ENCODE results near the gene ATP5ME. TPM values are rescaled to one million over a fixed set of nuclear protein-coding genes. Genes with fewer than 3 reads are reported as not detected.

Gene ATP5ME
- total RNA-seq, 1 donor: 39.3 TPM

- H3K4me3 ChIP-seq (ENCODE audit: low read length): no peak overlapping the region
- no peaks in the 10 kb centered on the region for H3K9me3 ChIP-seq (ENCODE audit: low read depth, low read length)
- H3K4me1 ChIP-seq (ENCODE audit: insufficient read depth, low read length): peaks cover 6% of the 10 kb centered on the region
- H3K27me3 ChIP-seq (ENCODE audit: insufficient read depth, low read length): no peaks in the 10 kb centered on the region
Measured at GRCh38 chr4:658681-659667, 15.1 kb downstream of the ATP5ME start.

- Histone ChIP-seq H3K27me3 (ENCODE audit: insufficient read depth, low read length) (no peaks in the 10 kb centered on the region), H3K9me3 (ENCODE audit: low read depth, low read length) (no peaks in the 10 kb centered on the region), H3K4me3 (ENCODE audit: low read length) (no peak overlapping the region), H3K4me1 (ENCODE audit: insufficient read depth, low read length) (peaks cover 2% of the 10 kb centered on the region)
Measured at GRCh38 chr4:657834-658667, 16.0 kb downstream of the ATP5ME start.

- Histone ChIP-seq H3K27me3 (ENCODE audit: insufficient read depth, low read length) (no peaks in the 10 kb centered on the region), H3K4me1 (ENCODE audit: insufficient read depth, low read length) (no peaks in the 10 kb centered on the region), H3K9me3 (ENCODE audit: low read depth, low read length) (no peaks in the 10 kb centered on the region), H3K4me3 (ENCODE audit: low read length) (no peak overlapping the region)
Measured at GRCh38 chr4:657338-657833, 16.7 kb downstream of the ATP5ME start.

GRCh38 chr4:656436-657337 is 17.4 kb downstream of the ATP5ME start:
- no peaks in the 10 kb centered on the region for H3K4me1 ChIP-seq (ENCODE audit: insufficient read depth, low read length)
- H3K27me3 ChIP-seq (ENCODE audit: insufficient read depth, low read length): no peaks in the 10 kb centered on the region
- no peaks in the 10 kb centered on the region for H3K9me3 ChIP-seq (ENCODE audit: low read depth, low read length)
- no peak overlapping the region for H3K4me3 ChIP-seq (ENCODE audit: low read length)

- no peaks in the 10 kb centered on the region for H3K9me3 ChIP-seq (ENCODE audit: low read depth, low read length)
- H3K27me3 ChIP-seq (ENCODE audit: insufficient read depth, low read length): no peaks in the 10 kb centered on the region
- no peak overlapping the region for H3K4me3 ChIP-seq (ENCODE audit: low read length)
- H3K4me1 ChIP-seq (ENCODE audit: insufficient read depth, low read length): no peaks in the 10 kb centered on the region
Measured at GRCh38 chr4:655464-656151, 18.5 kb downstream of the ATP5ME start.

- Histone ChIP-seq H3K4me1 (ENCODE audit: insufficient read depth, low read length) (no peaks in the 10 kb centered on the region), H3K9me3 (ENCODE audit: low read depth, low read length) (no peaks in the 10 kb centered on the region), H3K27me3 (ENCODE audit: insufficient read depth, low read length) (no peaks in the 10 kb centered on the region), H3K4me3 (ENCODE audit: low read length) (no peak overlapping the region)
Measured at GRCh38 chr4:654871-655463, 19.1 kb downstream of the ATP5ME start.

GRCh38 chr4:654503-654845 is 19.6 kb downstream of the ATP5ME start:
- Histone ChIP-seq H3K9me3 (ENCODE audit: low read depth, low read length) (no peaks in the 10 kb centered on the region), H3K27me3 (ENCODE audit: insufficient read depth, low read length) (no peaks in the 10 kb centered on the region), H3K4me3 (ENCODE audit: low read length) (no peak overlapping the region), H3K4me1 (ENCODE audit: insufficient read depth, low read length) (no peaks in the 10 kb centered on the region)

- Histone ChIP-seq H3K4me3 (ENCODE audit: low read length) (no peak overlapping the region), H3K4me1 (ENCODE audit: insufficient read depth, low read length) (no peaks in the 10 kb centered on the region), H3K27me3 (ENCODE audit: insufficient read depth, low read length) (no peaks in the 10 kb centered on the region), H3K9me3 (ENCODE audit: low read depth, low read length) (no peaks in the 10 kb centered on the region)
Measured at GRCh38 chr4:653831-654502, 20.1 kb downstream of the ATP5ME start.

- Histone ChIP-seq H3K4me3 (ENCODE audit: low read length) (no peak overlapping the region), H3K4me1 (ENCODE audit: insufficient read depth, low read length) (no peaks in the 10 kb centered on the region), H3K27me3 (ENCODE audit: insufficient read depth, low read length) (no peaks in the 10 kb centered on the region), H3K9me3 (ENCODE audit: low read depth, low read length) (no peaks in the 10 kb centered on the region)
Measured at GRCh38 chr4:653080-653821, 20.8 kb downstream of the ATP5ME start.

- Histone ChIP-seq H3K4me3 (ENCODE audit: low read length) (no peak overlapping the region), H3K27me3 (ENCODE audit: insufficient read depth, low read length) (no peaks in the 10 kb centered on the region), H3K9me3 (ENCODE audit: low read depth, low read length) (no peaks in the 10 kb centered on the region), H3K4me1 (ENCODE audit: insufficient read depth, low read length) (no peaks in the 10 kb centered on the region)
Measured at GRCh38 chr4:651884-652642, 22.0 kb downstream of the ATP5ME start.

GRCh38 chr4:650951-651883 is 22.9 kb downstream of the ATP5ME start:
- no peaks in the 10 kb centered on the region for H3K27me3 ChIP-seq (ENCODE audit: insufficient read depth, low read length)
- H3K4me1 ChIP-seq (ENCODE audit: insufficient read depth, low read length): no peaks in the 10 kb centered on the region
- H3K4me3 ChIP-seq (ENCODE audit: low read length): no peak overlapping the region
- H3K9me3 ChIP-seq (ENCODE audit: low read depth, low read length): no peaks in the 10 kb centered on the region
